GM18511 (cell line): ENCODE data around the gene BCL2L11.
A peak's percentile ranks its signal among the peaks of the same experiment; 100 is the strongest.

Experiments
- ATAC-seq: cut with Tn5 transposase; IDR thresholded peaks from one replicate; pipeline ENCODE4 v1.9.1; 2021; ENCODE audit warnings: mild to moderate bottlenecking, moderate library complexity; ENCODE audit not compliant: unreplicated experiment

Gene BCL2L11

GRCh38 chr2:111167076-111167862 lies 46.6 kb downstream of the BCL2L11 start:
- no peak for ATAC-seq

- ATAC-seq = no peak
Measured at GRCh38 chr2:111167863-111168162, 47.1 kb downstream of the BCL2L11 start.

- ATAC-seq = peak; percentile 74
Measured at GRCh38 chr2:111168528-111169239, 48.0 kb downstream of the BCL2L11 start.

GRCh38 chr2:111169268-111169667 lies 48.6 kb downstream of the BCL2L11 start:
- no peak for ATAC-seq

GRCh38 chr2:111169924-111170323 lies 49.2 kb downstream of the BCL2L11 start:
- ATAC-seq = no peak

GRCh38 chr2:111171337-111171930 lies 50.7 kb downstream of the BCL2L11 start:
- no peak for ATAC-seq

- ATAC-seq = no peak
Measured at GRCh38 chr2:111172666-111173065, 52.0 kb downstream of the BCL2L11 start.

GRCh38 chr2:111173338-111173737 lies 52.6 kb downstream of the BCL2L11 start:
- no peak for ATAC-seq

GRCh38 chr2:111173856-111174255 lies 53.1 kb downstream of the BCL2L11 start:
- ATAC-seq = no peak

- no peak for ATAC-seq
Measured at GRCh38 chr2:111175615-111176014, 54.9 kb downstream of the BCL2L11 start.

- ATAC-seq = no peak
Measured at GRCh38 chr2:111176388-111176787, 55.7 kb downstream of the BCL2L11 start.

GRCh38 chr2:111176867-111177266 lies 56.2 kb downstream of the BCL2L11 start:
- ATAC-seq = no peak

- ATAC-seq = no peak
Measured at GRCh38 chr2:111178296-111178695, 57.6 kb downstream of the BCL2L11 start.

GRCh38 chr2:111178730-111179405 lies 58.2 kb downstream of the BCL2L11 start:
- ATAC-seq = no peak

- no peak for ATAC-seq
Measured at GRCh38 chr2:111182121-111182520, 61.4 kb downstream of the BCL2L11 start.

- no peak for ATAC-seq
Measured at GRCh38 chr2:111182740-111183139, 62.0 kb downstream of the BCL2L11 start.

- ATAC-seq = no peak
Measured at GRCh38 chr2:111184725-111185310, 64.1 kb downstream of the BCL2L11 start.

- ATAC-seq = no peak
Measured at GRCh38 chr2:111185361-111186022, 64.8 kb downstream of the BCL2L11 start.

- ATAC-seq = no peak
Measured at GRCh38 chr2:111186121-111186715, 65.5 kb downstream of the BCL2L11 start.

- ATAC-seq = no peak
Measured at GRCh38 chr2:111186933-111187332, 66.2 kb downstream of the BCL2L11 start.
